ENCODE measurements around the gene NDRG3.

Gene NDRG3

GRCh38 chr20:36745927-36746659 is at the start of gene NDRG3:
Gene NDRG3 (minus strand): TSS chr20:36746090. CDS start chr20:36721735, 24,355 bp downstream.
- peak; percentile 90 to 91 for DNase-seq

GRCh38 chr20:36794116-36794474 is 48.2 kb upstream of the NDRG3 start:
- no peak for DNase-seq

GRCh38 chr20:36793294-36794115 is 47.6 kb upstream of the NDRG3 start:
- no peak for DNase-seq

- no peak for DNase-seq
These were observed 46.5 kb upstream of the NDRG3 start for GRCh38 chr20:36792422-36792821.

GRCh38 chr20:36791862-36792261 is 46.0 kb upstream of the NDRG3 start:
- DNase-seq = no peak

- no peak for DNase-seq
These were observed 40.8 kb upstream of the NDRG3 start for GRCh38 chr20:36786663-36787062.

GRCh38 chr20:36786246-36786645 is 40.4 kb upstream of the NDRG3 start:
- DNase-seq = no peak

- no peak for DNase-seq
These were observed 39.4 kb upstream of the NDRG3 start for GRCh38 chr20:36785308-36785707.

- DNase-seq = no peak
These were observed 39.0 kb upstream of the NDRG3 start for GRCh38 chr20:36784900-36785299.

- DNase-seq = no peak
These were observed 38.2 kb upstream of the NDRG3 start for GRCh38 chr20:36784116-36784515.

- DNase-seq = no peak
These were observed 33.8 kb upstream of the NDRG3 start for GRCh38 chr20:36779656-36780025.

GRCh38 chr20:36778831-36779655 is 33.2 kb upstream of the NDRG3 start:
- DNase-seq = no peak

- DNase-seq = no peak
These were observed 31.7 kb upstream of the NDRG3 start for GRCh38 chr20:36777576-36777975.

GRCh38 chr20:36777167-36777566 is 31.3 kb upstream of the NDRG3 start:
- DNase-seq = no peak

GRCh38 chr20:36775826-36776225 is 29.9 kb upstream of the NDRG3 start:
- DNase-seq = no peak

GRCh38 chr20:36775196-36775595 is 29.3 kb upstream of the NDRG3 start:
- DNase-seq = no peak

GRCh38 chr20:36773597-36774390 is 27.9 kb upstream of the NDRG3 start, which contains the start of gene DSN1:
Gene DSN1 (minus strand): TSS chr20:36773763. CDS start chr20:36771458, 2,305 bp downstream.
- peak; percentile 96 to 97 for DNase-seq

- peak; percentile 1 to 5 for DNase-seq
These were observed 27.3 kb upstream of the NDRG3 start for GRCh38 chr20:36773107-36773596.

GRCh38 chr20:36770680-36771079 is 24.8 kb upstream of the NDRG3 start:
- DNase-seq = no peak

- DNase-seq = no peak
These were observed 23.0 kb upstream of the NDRG3 start for GRCh38 chr20:36768768-36769430.

- DNase-seq = no peak
These were observed 15.2 kb upstream of the NDRG3 start for GRCh38 chr20:36761125-36761524.

GRCh38 chr20:36760647-36761046 is 14.8 kb upstream of the NDRG3 start:
- no peak for DNase-seq
